ELF-1 (cell line): Measurements from ENCODE around the gene INPP5J.
A peak's percentile ranks its signal among the peaks of the same experiment; 100 is the strongest.
"Not testable (repeated sequence)": the region's sequence is repeated elsewhere in the genome, so short reads cannot be mapped to it uniquely, and the experiment has no call there.

Experiments used
- DNase-seq: peaks from one replicate; pipeline ENCODE4 v3.0.0-alpha.2; 2016; ENCODE audit warnings: low read depth, low spot score

The INPP5J gene

DNA sequence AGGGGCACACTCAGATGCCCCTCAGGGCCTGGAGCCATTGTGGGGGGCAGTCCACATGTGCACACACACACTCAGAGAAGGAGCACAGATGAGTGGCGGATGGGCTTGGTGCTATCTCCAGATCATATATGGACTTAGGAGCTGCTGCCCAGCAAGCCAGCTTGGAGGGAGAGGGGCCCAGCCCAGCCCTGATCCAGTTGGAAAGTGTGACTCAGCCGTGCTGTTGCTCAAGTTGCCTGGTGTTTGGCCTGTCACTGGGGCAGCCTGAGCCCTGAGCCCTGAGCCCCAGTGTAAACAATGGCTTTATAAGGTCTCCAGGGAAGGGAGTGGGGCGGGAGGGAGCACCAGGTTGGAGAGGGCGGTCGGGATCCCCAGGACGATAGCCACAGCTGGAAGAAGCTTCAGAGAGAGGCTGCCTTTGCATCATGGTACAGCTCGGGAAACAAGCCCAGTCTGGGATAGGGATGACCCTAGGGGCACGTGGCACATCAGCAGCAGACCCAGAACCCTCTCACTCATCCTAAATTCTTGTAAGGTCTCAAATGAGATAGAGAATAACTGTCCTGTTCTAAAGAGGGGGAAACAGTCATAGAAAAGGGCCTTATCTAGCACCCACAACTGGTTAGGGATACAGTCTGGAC is 20.2 kb upstream of the INPP5J start:
- DNase-seq, result peak; percentile 67

DNA sequence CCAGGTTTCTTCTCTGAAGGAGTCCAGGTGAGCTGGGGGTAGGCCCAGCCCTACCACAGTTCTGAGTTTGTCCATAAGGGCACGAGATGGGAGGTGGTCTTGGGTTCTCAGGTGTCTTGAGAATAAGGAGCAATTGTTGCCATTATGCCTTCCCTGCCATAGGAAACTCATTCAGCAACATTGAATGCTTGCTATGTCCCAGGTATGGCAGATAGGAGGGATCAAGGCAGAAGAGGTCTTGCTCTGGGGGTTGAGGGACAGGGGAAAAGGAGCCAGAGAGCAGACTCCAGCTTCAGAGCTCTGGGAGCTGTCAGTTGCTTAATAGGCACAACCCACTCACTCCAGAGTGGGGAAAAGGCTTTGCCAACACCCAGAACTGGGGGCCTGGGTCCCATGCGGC is 19.7 kb upstream of the INPP5J start:
- no peak for DNase-seq

DNA sequence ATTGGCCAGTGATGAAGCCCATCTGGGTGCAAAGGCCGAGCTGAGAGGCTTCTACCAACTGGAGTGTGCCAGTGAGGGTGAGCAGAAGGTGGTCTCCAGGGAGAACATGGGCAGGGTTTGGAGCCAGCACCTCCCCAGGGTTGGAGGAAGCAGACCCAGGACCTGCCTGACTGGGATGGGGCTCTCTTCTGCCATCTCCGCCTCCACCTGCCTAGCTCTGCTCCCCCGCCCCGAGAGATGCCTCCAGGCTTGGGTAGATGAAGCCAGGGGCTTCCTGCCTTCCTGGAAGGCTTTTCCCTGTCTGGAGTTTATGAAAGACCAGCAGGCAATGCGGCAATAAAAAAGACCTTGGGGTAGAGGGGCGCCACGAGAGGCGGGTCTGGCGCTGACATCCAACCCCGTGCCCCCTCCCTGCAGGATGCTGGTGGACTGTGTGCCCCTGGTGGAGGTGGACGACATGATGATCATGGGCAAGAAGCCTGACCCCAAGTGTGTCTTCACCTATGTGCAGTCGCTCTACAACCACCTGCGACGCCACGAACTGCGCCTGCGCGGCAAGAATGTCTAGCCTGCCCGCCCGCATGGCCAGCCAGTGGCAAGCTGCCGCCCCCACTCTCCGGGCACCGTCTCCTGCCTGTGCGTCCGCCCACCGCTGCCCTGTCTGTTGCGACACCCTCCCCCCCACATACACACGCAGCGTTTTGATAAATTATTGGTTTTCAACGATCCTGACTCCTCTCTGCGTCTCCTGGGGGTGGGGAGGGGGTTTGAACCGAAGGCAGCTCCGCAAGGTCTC is 18.7 kb upstream of the INPP5J start:
- no peak for DNase-seq

- peak; percentile 84 for DNase-seq
These were observed 17.9 kb upstream of the INPP5J start for GRCh38 chr22:31104869-31105268.

GRCh38 chr22:31105282-31105929 is 17.4 kb upstream of the INPP5J start:
- DNase-seq, result no peak

GRCh38 chr22:31106001-31106571 is 16.7 kb upstream of the INPP5J start:
- DNase-seq, result no peak

DNA sequence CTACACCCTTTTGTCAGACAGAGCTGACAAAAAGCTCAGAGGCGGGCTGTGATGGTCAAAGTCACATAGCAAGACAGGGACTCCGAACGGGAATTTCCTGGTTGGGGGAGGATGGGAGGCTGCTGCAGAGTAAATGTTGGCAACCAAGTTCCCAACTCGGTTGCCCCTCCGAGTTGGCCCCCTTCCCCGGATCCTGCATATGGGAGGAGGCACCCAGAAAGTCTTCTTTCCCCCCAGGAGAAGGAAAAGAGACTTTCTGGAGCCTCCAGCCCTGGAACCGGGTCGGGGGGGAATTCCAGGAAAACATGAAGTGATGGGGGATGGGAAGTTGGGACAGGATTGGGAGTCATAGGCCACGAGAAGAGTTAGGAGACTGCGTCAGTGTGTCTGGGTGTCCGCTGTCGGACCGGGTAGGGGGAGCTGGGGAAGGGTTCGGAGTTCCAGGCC is 16.0 kb upstream of the INPP5J start:
- DNase-seq, result no peak

GRCh38 chr22:31107178-31107893 is 15.4 kb upstream of the INPP5J start, which contains the start of gene SELENOM:
TSS of gene SELENOM (minus strand) at chr22:31107568. CDS start at chr22:31107505, 63 bp downstream.
- DNase-seq, result peak; percentile 98

GRCh38 chr22:31107894-31108218 is 14.9 kb upstream of the INPP5J start:
- no peak for DNase-seq

GRCh38 chr22:31112547-31113091 is 10.1 kb upstream of the INPP5J start:
- not testable (repeated sequence) for DNase-seq

DNA sequence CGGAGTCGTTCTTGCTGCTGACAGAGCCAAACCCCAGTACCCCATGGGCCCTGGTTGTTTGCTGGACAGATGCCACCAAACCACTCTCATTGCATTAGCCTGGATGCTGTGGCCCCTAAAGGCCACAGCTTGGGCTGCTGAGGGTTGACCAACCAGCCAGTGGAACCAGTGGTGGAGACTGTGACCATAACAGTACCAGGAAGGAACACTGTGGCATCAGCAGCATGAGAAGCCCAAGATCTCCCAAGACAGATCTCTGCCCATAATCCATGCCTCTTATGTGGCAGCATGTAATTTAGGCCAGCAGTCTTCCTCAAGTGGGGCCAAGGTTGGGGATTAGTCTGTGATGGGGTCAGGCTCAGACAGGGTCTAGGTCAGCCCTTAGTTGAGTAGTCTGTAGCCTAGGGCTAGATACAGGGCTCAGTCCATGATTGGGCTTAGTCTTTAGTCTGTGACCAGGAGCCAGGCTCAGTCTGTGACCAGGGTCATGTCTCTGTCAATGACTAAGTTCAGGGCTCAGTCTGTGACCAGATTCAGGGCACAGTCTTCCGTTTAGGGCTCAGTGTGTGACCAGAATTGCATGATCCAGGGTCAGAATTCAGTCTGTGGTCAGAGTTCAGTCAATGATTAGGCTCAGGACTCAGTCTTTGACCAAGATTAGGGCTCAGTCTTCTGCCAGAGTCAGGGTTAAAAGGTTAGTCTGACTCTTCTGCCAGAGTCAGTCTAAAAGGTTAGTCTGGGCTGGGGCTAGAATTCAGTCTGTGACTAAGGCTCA is 4.5 kb upstream of the INPP5J start:
- no peak for DNase-seq

GRCh38 chr22:31119026-31119717 is 3.6 kb upstream of the INPP5J start:
- DNase-seq, result no peak

DNA sequence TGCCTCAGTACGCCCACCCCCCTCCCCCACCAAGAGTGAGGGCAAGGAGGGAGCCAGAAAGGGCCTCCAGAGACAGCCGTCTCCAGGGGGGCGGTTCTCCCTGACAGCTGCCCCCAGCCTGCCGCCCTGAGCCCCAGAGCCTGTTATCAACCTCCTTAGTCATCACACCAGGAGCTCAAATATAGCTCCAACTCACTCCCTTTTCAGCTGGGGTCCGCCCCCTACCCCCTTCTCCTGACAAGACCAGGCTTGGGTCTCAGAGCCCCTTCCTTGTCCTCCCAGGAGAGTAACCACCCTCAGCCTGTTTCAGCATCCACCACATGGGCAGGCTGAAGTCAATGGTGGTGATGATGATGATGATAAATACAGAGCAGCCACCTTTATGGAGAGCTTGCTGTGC is 2.5 kb upstream of the INPP5J start:
- no peak for DNase-seq

GRCh38 chr22:31120642-31121041 is 2.1 kb upstream of the INPP5J start:
- DNase-seq, result no peak

GRCh38 chr22:31121403-31121802 is 1.4 kb upstream of the INPP5J start:
- DNase-seq, result no peak

- no peak for DNase-seq
These were observed 602 bp upstream of the INPP5J start for GRCh38 chr22:31122196-31122531.

DNA sequence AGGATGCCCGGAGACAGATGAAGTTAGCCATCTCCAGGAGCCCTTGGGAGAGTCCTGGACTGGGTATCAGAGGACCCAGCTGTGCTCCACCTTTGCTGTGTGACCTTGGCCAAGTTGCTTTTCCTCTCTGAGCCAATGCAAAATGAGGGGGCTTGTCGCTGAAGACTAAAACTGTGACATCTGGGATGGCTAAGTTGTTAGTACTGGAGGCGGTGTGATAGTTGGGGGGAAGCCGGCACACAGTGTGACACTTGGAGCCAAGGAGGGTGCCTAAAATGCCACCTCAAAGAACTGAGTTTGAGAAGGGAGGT is 481 bp downstream of the INPP5J start:
- DNase-seq, result no peak

DNA sequence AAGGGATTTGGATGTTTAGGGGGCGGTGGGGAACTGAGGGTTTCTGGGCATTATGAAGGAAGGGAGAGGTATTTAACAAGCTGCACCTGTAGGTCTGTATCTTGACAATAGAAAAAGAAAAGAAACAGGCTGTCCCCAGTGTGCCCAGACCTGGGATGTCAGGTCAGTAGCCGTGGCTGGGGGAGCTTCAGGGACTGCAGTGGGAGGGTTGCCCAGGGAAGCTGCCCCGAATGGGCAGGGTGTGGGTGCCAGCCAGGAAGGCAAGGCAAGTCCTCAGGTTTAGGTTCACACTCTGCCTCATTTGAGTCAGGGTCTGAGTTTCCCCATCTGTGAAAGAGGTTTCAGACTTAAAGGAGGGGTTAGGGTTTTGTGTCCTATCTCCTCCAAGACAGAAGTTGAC is 1.5 kb downstream of the INPP5J start:
- DNase-seq, result no peak

GRCh38 chr22:31124811-31125465 is 2.2 kb downstream of the INPP5J start:
- no peak for DNase-seq
